ENCODE results near the gene RBBP8. TPM values are rescaled to one million over a fixed set of nuclear protein-coding genes. Genes with fewer than 3 reads are reported as not detected.

RBBP8 gene
- total and polyA plus RNA-seq, 2 experiments from 2014 or later: 27.1 to 45.2 TPM

- in situ Hi-C loops (cut with MboI): no loop called here
- Histone ChIP-seq H3K27ac (peak overlapping the region; percentile 87), H3K36me3 (ENCODE audit: low read depth) (no peaks in the 10 kb centered on the region), H3K9me2 (ENCODE audit: insufficient read depth) (no peaks in the 10 kb centered on the region), H2AFZ (peak overlapping the region; percentile 100), H4K20me1 (ENCODE audit: insufficient read depth) (no peaks in the 10 kb centered on the region), H3K9me3 (ENCODE audit: low read depth) (no peaks in the 10 kb centered on the region), H3K9ac (peak overlapping the region; percentile 91), H3K79me2 (ENCODE audit: insufficient read depth) (peaks cover 25% of the 10 kb centered on the region), H3K27me3 (replicated peaks; ENCODE audit: insufficient read depth) (no peaks in the 10 kb centered on the region), H3K4me2 (ENCODE audit: unreplicated experiment) (peak overlapping the region; percentile 89), H3K4me1 (ENCODE audit: insufficient read depth) (0 out of 2 replicates have a peak, but pooled peaks cover 3% of the 10 kb centered on the region), H3K4me3 (peak overlapping the region; percentile 94), H3F3A (ENCODE audit: insufficient read depth) (no peaks in the 10 kb centered on the region)
- TF ChIP-seq EZH2 (IDR thresholded peaks at IDR 0.05; ENCODE audit: insufficient read depth, poor library complexity, severe bottlenecking): no peak
- no peak for TF ChIP-seq EZH2phosphoT487 (IDR thresholded peaks at IDR 0.05; ENCODE audit: insufficient read depth, low read depth)
- WGBS, 2 experiments (ENCODE audit: low coverage in 1 of 2, low lambda C conversion rate in 2 of 2, missing lambda C conversion rate in 2 of 2): 17% methylated on average over 16 of the region's 16 CpGs
- peak; percentile 26 for DNase-seq
Observed at GRCh38 chr18:22933966-22934423, 867 bp downstream of the RBBP8 start.

- H3F3A ChIP-seq (ENCODE audit: insufficient read depth): no peaks in the 10 kb centered on the region
- DNase-seq: no peak
- H2AFZ ChIP-seq: no peak overlapping the region
- no peak overlapping the region for H3K27ac ChIP-seq
- in situ Hi-C loops (cut with MboI): no loop called here
- H3K36me3 ChIP-seq (ENCODE audit: low read depth): no peaks in the 10 kb centered on the region
- H3K27me3 ChIP-seq (replicated peaks; ENCODE audit: insufficient read depth): no peaks in the 10 kb centered on the region
- H4K20me1 ChIP-seq (ENCODE audit: insufficient read depth): no peaks in the 10 kb centered on the region
- H3K9me3 ChIP-seq (ENCODE audit: low read depth): no peaks in the 10 kb centered on the region
- TF ChIP-seq EZH2 (IDR thresholded peaks at IDR 0.05; ENCODE audit: insufficient read depth, poor library complexity, severe bottlenecking) (no peak), EZH2phosphoT487 (IDR thresholded peaks at IDR 0.05; ENCODE audit: insufficient read depth, low read depth) (no peak)
- H3K9ac ChIP-seq: no peak overlapping the region
- no peak overlapping the region for H3K4me3 ChIP-seq
- H3K4me2 ChIP-seq (ENCODE audit: unreplicated experiment): peak overlapping the region; percentile 89
- H3K4me1 ChIP-seq (ENCODE audit: insufficient read depth): 0 out of 2 replicates have a peak, but pooled peaks cover 3% of the 10 kb centered on the region
- 95 to 100% methylated on average over 1 of the region's 1 CpG for WGBS, 2 experiments (ENCODE audit: low coverage in 1 of 2, low lambda C conversion rate in 2 of 2, missing lambda C conversion rate in 2 of 2)
- H3K79me2 ChIP-seq (ENCODE audit: insufficient read depth): peaks cover 25% of the 10 kb centered on the region
- no peaks in the 10 kb centered on the region for H3K9me2 ChIP-seq (ENCODE audit: insufficient read depth)
Observed at GRCh38 chr18:22934789-22935188, 1.7 kb downstream of the RBBP8 start.

- no peaks in the 10 kb centered on the region for H3K36me3 ChIP-seq (ENCODE audit: low read depth)
- 0 out of 2 replicates have a peak, but pooled peaks cover 3% of the 10 kb centered on the region for H3K4me1 ChIP-seq (ENCODE audit: insufficient read depth)
- no peaks in the 10 kb centered on the region for H3F3A ChIP-seq (ENCODE audit: insufficient read depth)
- no peaks in the 10 kb centered on the region for H4K20me1 ChIP-seq (ENCODE audit: insufficient read depth)
- no peak overlapping the region for H2AFZ ChIP-seq
- no peak overlapping the region for H3K4me3 ChIP-seq
- in situ Hi-C loops (cut with MboI): no loop called here
- H3K9me2 ChIP-seq (ENCODE audit: insufficient read depth): no peaks in the 10 kb centered on the region
- no peaks in the 10 kb centered on the region for H3K27me3 ChIP-seq (replicated peaks; ENCODE audit: insufficient read depth)
- no peaks in the 10 kb centered on the region for H3K9me3 ChIP-seq (ENCODE audit: low read depth)
- H3K9ac ChIP-seq: no peak overlapping the region
- no peak overlapping the region for H3K27ac ChIP-seq
- peaks cover 25% of the 10 kb centered on the region for H3K79me2 ChIP-seq (ENCODE audit: insufficient read depth)
- TF ChIP-seq EZH2 (IDR thresholded peaks at IDR 0.05; ENCODE audit: insufficient read depth, poor library complexity, severe bottlenecking): no peak
- TF ChIP-seq EZH2phosphoT487 (IDR thresholded peaks at IDR 0.05; ENCODE audit: insufficient read depth, low read depth): no peak
- WGBS, 2 experiments (ENCODE audit: low coverage in 1 of 2, low lambda C conversion rate in 2 of 2, missing lambda C conversion rate in 2 of 2): 96 to 98% methylated on average over 1 of the region's 1 CpG
- DNase-seq: no peak
- H3K4me2 ChIP-seq (ENCODE audit: unreplicated experiment): no peak overlapping the region
Observed at GRCh38 chr18:22935431-22935830, 2.3 kb downstream of the RBBP8 start.

- TF ChIP-seq EZH2phosphoT487 (IDR thresholded peaks at IDR 0.05; ENCODE audit: insufficient read depth, low read depth): no peak
- no peak for TF ChIP-seq EZH2 (IDR thresholded peaks at IDR 0.05; ENCODE audit: insufficient read depth, poor library complexity, severe bottlenecking)
- Histone ChIP-seq H2AFZ (no peak overlapping the region), H3K27ac (no peak overlapping the region), H3K4me2 (ENCODE audit: unreplicated experiment) (no peak overlapping the region), H3K36me3 (ENCODE audit: low read depth) (no peaks in the 10 kb centered on the region), H3K4me3 (no peak overlapping the region), H3K79me2 (ENCODE audit: insufficient read depth) (peaks cover 30% of the 10 kb centered on the region), H3K4me1 (ENCODE audit: insufficient read depth) (0 out of 2 replicates have a peak, but pooled peaks cover 3% of the 10 kb centered on the region), H4K20me1 (ENCODE audit: insufficient read depth) (no peaks in the 10 kb centered on the region), H3K27me3 (replicated peaks; ENCODE audit: insufficient read depth) (no peaks in the 10 kb centered on the region), H3K9me2 (ENCODE audit: insufficient read depth) (no peaks in the 10 kb centered on the region), H3F3A (ENCODE audit: insufficient read depth) (no peaks in the 10 kb centered on the region), H3K9me3 (ENCODE audit: low read depth) (no peaks in the 10 kb centered on the region), H3K9ac (no peak overlapping the region)
- no peak for DNase-seq
- 93 to 97% methylated on average over 2 of the region's 2 CpGs for WGBS, 2 experiments (ENCODE audit: low coverage in 1 of 2, low lambda C conversion rate in 2 of 2, missing lambda C conversion rate in 2 of 2)
- in situ Hi-C loops (cut with MboI): no loop called here
Observed at GRCh38 chr18:22936515-22936914, 3.4 kb downstream of the RBBP8 start.

GRCh38 chr18:22939649-22940048, 6.5 kb downstream of the RBBP8 start:
- Histone ChIP-seq H3K27ac (no peak overlapping the region), H3K79me2 (ENCODE audit: insufficient read depth) (peaks cover 22% of the 10 kb centered on the region), H3F3A (ENCODE audit: insufficient read depth) (no peaks in the 10 kb centered on the region), H3K9me3 (ENCODE audit: low read depth) (no peaks in the 10 kb centered on the region), H3K4me1 (ENCODE audit: insufficient read depth) (no peaks in the 10 kb centered on the region), H2AFZ (no peak overlapping the region), H3K27me3 (replicated peaks; ENCODE audit: insufficient read depth) (no peaks in the 10 kb centered on the region), H3K4me3 (no peak overlapping the region), H3K4me2 (ENCODE audit: unreplicated experiment) (no peak overlapping the region), H4K20me1 (ENCODE audit: insufficient read depth) (no peaks in the 10 kb centered on the region), H3K9ac (no peak overlapping the region), H3K36me3 (ENCODE audit: low read depth) (no peaks in the 10 kb centered on the region), H3K9me2 (ENCODE audit: insufficient read depth) (no peaks in the 10 kb centered on the region)
- in situ Hi-C loops (cut with MboI): no loop called here
- DNase-seq: no peak
- no peak for TF ChIP-seq EZH2 (IDR thresholded peaks at IDR 0.05; ENCODE audit: insufficient read depth, poor library complexity, severe bottlenecking)
- TF ChIP-seq EZH2phosphoT487 (IDR thresholded peaks at IDR 0.05; ENCODE audit: insufficient read depth, low read depth): no peak

Measured in GM23248 (cell line).